Mononuclear cell (primary cell): Measurements from ENCODE around the gene HSD11B2. TPM values are rescaled to one million over a fixed set of nuclear protein-coding genes. Genes with fewer than 3 reads are reported as not detected.

ENCODE experiments used
- H3K27me3 ChIP-seq: 2 replicates; pipeline ENCODE4 v1.6.0; 2011; ENCODE audit warnings: low read length, control low read depth; ENCODE audit not compliant: insufficient read depth
- H3K4me1 ChIP-seq: 2 replicates; pipeline ENCODE4 v1.5.1; 2011; ENCODE audit warnings: mild to moderate bottlenecking, low read length, control low read depth; ENCODE audit not compliant: insufficient read depth
- H3K4me3 ChIP-seq: 2 replicates; pipeline ENCODE4 v1.5.1; 2011; ENCODE audit warnings: mild to moderate bottlenecking, low read length, moderate library complexity
- H3K9me3 ChIP-seq: 2 replicates; pipeline ENCODE4 v1.5.1; 2011; ENCODE audit warnings: low read depth, mild to moderate bottlenecking, control low read depth, low read length
- total RNA-seq: library from RNA; depleted of rRNA; stranded (reverse); fragments of >200 nt; gene quantifications from one replicate; pipeline ENCODE4 v1.2.3, GENCODE V29; 2012

HSD11B2 gene
- total RNA-seq, 1 donor: not detected

- Histone ChIP-seq H3K4me3 (no peak overlapping the region), H3K9me3 (no peaks in the 10 kb centered on the region), H3K27me3 (no peaks in the 10 kb centered on the region), H3K4me1 (peaks cover 78% of the 10 kb centered on the region)
Observed at GRCh38 chr16:67477960-67478554, 47.1 kb downstream of the HSD11B2 start.

GRCh38 chr16:67480833-67481560 is 50.1 kb downstream of the HSD11B2 start, which contains the start of gene ATP6V0D1:
TSS of gene ATP6V0D1 (minus strand) at chr16:67481157. CDS start at chr16:67481086, 71 bp downstream.
- peaks cover 78% of the 10 kb centered on the region for H3K4me1 ChIP-seq
- H3K9me3 ChIP-seq: no peaks in the 10 kb centered on the region
- H3K27me3 ChIP-seq: no peaks in the 10 kb centered on the region
- H3K4me3 ChIP-seq: peak within 1 kb of the TSS; percentile 99

- peaks cover 81% of the 10 kb centered on the region for H3K4me1 ChIP-seq
- no peaks in the 10 kb centered on the region for H3K9me3 ChIP-seq
- peak overlapping the region; percentile 99 for H3K4me3 ChIP-seq
- no peaks in the 10 kb centered on the region for H3K27me3 ChIP-seq
Observed at GRCh38 chr16:67481561-67482232, 50.8 kb downstream of the HSD11B2 start.

- peaks cover 85% of the 10 kb centered on the region for H3K4me1 ChIP-seq
- H3K9me3 ChIP-seq: no peaks in the 10 kb centered on the region
- peak overlapping the region; percentile 99 for H3K4me3 ChIP-seq
- H3K27me3 ChIP-seq: no peaks in the 10 kb centered on the region
Observed at GRCh38 chr16:67482233-67482924, 51.5 kb downstream of the HSD11B2 start.

GRCh38 chr16:67483150-67483549 is 52.2 kb downstream of the HSD11B2 start, which contains the start of gene AGRP:
TSS of gene AGRP (minus strand) at chr16:67483547. CDS start at chr16:67483398, 149 bp downstream.
- H3K4me3 ChIP-seq: peak within 1 kb of the TSS; percentile 99
- H3K27me3 ChIP-seq: no peaks in the 10 kb centered on the region
- peaks cover 86% of the 10 kb centered on the region for H3K4me1 ChIP-seq
- no peaks in the 10 kb centered on the region for H3K9me3 ChIP-seq

GRCh38 chr16:67483731-67484525 is 53.0 kb downstream of the HSD11B2 start:
- no peaks in the 10 kb centered on the region for H3K9me3 ChIP-seq
- H3K4me1 ChIP-seq: peaks cover 87% of the 10 kb centered on the region
- no peak overlapping the region for H3K4me3 ChIP-seq
- H3K27me3 ChIP-seq: no peaks in the 10 kb centered on the region

- Histone ChIP-seq H3K4me3 (no peak overlapping the region), H3K4me1 (peaks cover 99% of the 10 kb centered on the region), H3K9me3 (no peaks in the 10 kb centered on the region), H3K27me3 (no peaks in the 10 kb centered on the region)
Observed at GRCh38 chr16:67486805-67487204, 55.9 kb downstream of the HSD11B2 start.

Other genes starting within 250 kb of the HSD11B2 start
- gene MATCAP1, start 247.2 kb upstream of the HSD11B2 start, total RNA-seq: 3.5 TPM
- gene EXOC3L1, start 241.0 kb upstream of the HSD11B2 start, total RNA-seq: 0.42 TPM
- gene E2F4, start 239.0 kb upstream of the HSD11B2 start, total RNA-seq: 53.3 TPM
- gene ELMO3, start 232.0 kb upstream of the HSD11B2 start, total RNA-seq: 0.31 TPM
- gene TMEM208, start 204.0 kb upstream of the HSD11B2 start, total RNA-seq: 17.3 TPM
- gene FHOD1, start 183.6 kb upstream of the HSD11B2 start, total RNA-seq: 16.5 TPM
- 0.63 TPM for gene SLC9A5, start 182.1 kb upstream of the HSD11B2 start, total RNA-seq
- 4.0 TPM for gene PLEKHG4, start 151.6 kb upstream of the HSD11B2 start, total RNA-seq
- gene KCTD19, start 104.4 kb upstream of the HSD11B2 start, total RNA-seq: under 0.01 TPM
- 0.31 TPM for gene LRRC36, start 104.3 kb upstream of the HSD11B2 start, total RNA-seq
- 5.6 TPM for gene TPPP3, start 37.6 kb upstream of the HSD11B2 start, total RNA-seq
- 0.63 TPM for gene ZDHHC1, start 14.6 kb upstream of the HSD11B2 start, total RNA-seq
- 113 TPM for gene ATP6V0D1, start 50.0 kb downstream of the HSD11B2 start, total RNA-seq
- gene AGRP, start 52.4 kb downstream of the HSD11B2 start, total RNA-seq: not detected
- 42.6 TPM for gene RIPOR1, start 97.7 kb downstream of the HSD11B2 start, total RNA-seq
- 43.2 TPM for gene CTCF, start 131.4 kb downstream of the HSD11B2 start, total RNA-seq
- 20.8 TPM for gene CARMIL2, start 214.0 kb downstream of the HSD11B2 start, total RNA-seq
- gene ACD, start 229.1 kb downstream of the HSD11B2 start, total RNA-seq: 12.7 TPM
- gene PARD6A, start 229.8 kb downstream of the HSD11B2 start, total RNA-seq: 3.0 TPM
- gene ENKD1, start 235.6 kb downstream of the HSD11B2 start, total RNA-seq: 3.0 TPM
- gene C16orf86, start 235.7 kb downstream of the HSD11B2 start, total RNA-seq: 6.8 TPM